Uterus (tissue), 2 donors: ENCODE results near the gene KLRC3.
"Not testable (repeated sequence)": the region's sequence is repeated elsewhere in the genome, so short reads cannot be mapped to it uniquely, and the experiment has no call there.

Experiments
- POLR2A ChIP-seq, 2 donors: fragments of 450-650 bp; IDR thresholded peaks; one replicate each; pipeline ENCODE4 v1.6.1; 2016; ENCODE audit warnings: antibody characterized with exemption in 2 of 2, mild to moderate bottlenecking in 1 of 2, moderate library complexity in 1 of 2
- TF ChIP-seq, protein P1 (sequence below), 4 experiments: fragments of 200-600 bp in 2 of 4; fragments of 450-650 bp in 2 of 4; sonication (generic) in 2 of 4; IDR thresholded peaks; one replicate each; pipeline ENCODE4 v1.5.1; 2016 to 2019; ENCODE audit warnings: antibody characterized with exemption in 4 of 4, mild to moderate bottlenecking in 2 of 4, moderate library complexity in 1 of 4

DNA sequence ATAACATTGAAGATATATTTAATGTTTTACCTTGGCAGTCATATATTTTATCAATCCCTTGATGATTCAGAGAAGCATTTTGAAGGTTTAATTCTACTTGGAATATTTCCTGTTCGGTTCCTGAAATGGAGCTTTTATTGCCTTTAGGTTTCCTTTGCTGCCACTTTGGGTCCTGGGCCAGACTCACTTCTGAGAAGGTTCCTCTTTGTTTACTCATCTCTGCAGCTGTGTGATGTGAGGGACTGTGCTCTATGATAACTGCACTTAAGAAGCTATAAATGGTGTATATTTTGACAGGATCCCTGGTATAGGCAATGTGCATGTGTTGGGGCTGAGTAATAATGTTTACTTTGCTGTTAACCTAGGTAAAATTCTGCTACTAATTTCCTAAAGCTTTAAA lies at the start of gene KLRC3:
- TF ChIP-seq, protein P1, sequence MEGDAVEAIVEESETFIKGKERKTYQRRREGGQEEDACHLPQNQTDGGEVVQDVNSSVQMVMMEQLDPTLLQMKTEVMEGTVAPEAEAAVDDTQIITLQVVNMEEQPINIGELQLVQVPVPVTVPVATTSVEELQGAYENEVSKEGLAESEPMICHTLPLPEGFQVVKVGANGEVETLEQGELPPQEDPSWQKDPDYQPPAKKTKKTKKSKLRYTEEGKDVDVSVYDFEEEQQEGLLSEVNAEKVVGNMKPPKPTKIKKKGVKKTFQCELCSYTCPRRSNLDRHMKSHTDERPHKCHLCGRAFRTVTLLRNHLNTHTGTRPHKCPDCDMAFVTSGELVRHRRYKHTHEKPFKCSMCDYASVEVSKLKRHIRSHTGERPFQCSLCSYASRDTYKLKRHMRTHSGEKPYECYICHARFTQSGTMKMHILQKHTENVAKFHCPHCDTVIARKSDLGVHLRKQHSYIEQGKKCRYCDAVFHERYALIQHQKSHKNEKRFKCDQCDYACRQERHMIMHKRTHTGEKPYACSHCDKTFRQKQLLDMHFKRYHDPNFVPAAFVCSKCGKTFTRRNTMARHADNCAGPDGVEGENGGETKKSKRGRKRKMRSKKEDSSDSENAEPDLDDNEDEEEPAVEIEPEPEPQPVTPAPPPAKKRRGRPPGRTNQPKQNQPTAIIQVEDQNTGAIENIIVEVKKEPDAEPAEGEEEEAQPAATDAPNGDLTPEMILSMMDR (IDR thresholded peaks at IDR 0.05): not testable (repeated sequence)
- not testable (repeated sequence) for TF ChIP-seq POLR2A (IDR thresholded peaks at IDR 0.05)
